K562 (cell line): ENCODE measurements around the gene ARFGEF3. TPM values are rescaled to one million over a fixed set of nuclear protein-coding genes. Genes with fewer than 3 reads are reported as not detected.

Experiments
- ATAC-seq: fragments of 200-7000 bp; cut with Tn5 transposase; 3 replicates; pipeline ENCODE4 v1.9.1; 2020; ENCODE audit warnings: moderate library complexity
- BruUV-seq: library from RNA; stranded (reverse); fragments of 400-500 nt; replicated peaks from 2 replicates; lab custom pipeline; 2021; lab: Mats Ljungman, UMichigan
- CTCF ChIA-PET: fragments of 300-600 bp; formaldehyde crosslinking; extraction: SDS; loops from one replicate; lab custom pipeline; 2021; ENCODE audit warnings: low intra/inter-chr PET ratio; lab: Yijun Ruan, JAX
- POLR2A ChIA-PET: fragments of 300-600, 350-650 bp; sonication (Branson Sonifier 250); formaldehyde crosslinking; extraction: SDS; loops from one replicate; lab custom pipeline; 2021; ENCODE audit warnings: antibody characterized with exemption, inconsistent platforms; lab: Yijun Ruan, JAX
- DNase-seq, 4 experiments: peaks; one replicate each; pipeline versions ENCODE4 v3.0.0 to v3.0.0-alpha.2; 2011 to 2018; ENCODE audit warnings: low spot score in 3 of 4, mixed read lengths in 3 of 4; ENCODE audit errors: extremely low read depth in 1 of 4
- FAIRE-seq: peaks from 2 replicates; lab custom pipeline; 2011; peaks lifted over from hg19 to GRCh38; lab: Jason Lieb, UNC
- H2AFZ ChIP-seq: 2 replicates; pipeline ENCODE4 v1.6.0; 2011; ENCODE audit warnings: low read depth, low read length, control low read depth, inconsistent platforms
- H3K27ac ChIP-seq: fragments of 200-600 bp; 3 replicates; pipeline ENCODE4 v1.8.0; 2011; ENCODE audit warnings: low read depth, mild to moderate bottlenecking, control low read depth, inconsistent platforms, low read length, moderate library complexity, mixed read lengths; ENCODE audit errors: extremely low read depth
- H3K27me3 ChIP-seq, 2 experiments: fragments of 300-600 bp in 1 of 2; 2 replicates in 1 of 2; 3 replicates in 1 of 2; pipeline versions ENCODE4 v1.6.0 to v1.8.0; 2011; ENCODE audit warnings: inconsistent platforms in 2 of 2, low read length in 2 of 2, mild to moderate bottlenecking in 1 of 2, mixed read lengths in 1 of 2, moderate library complexity in 1 of 2; ENCODE audit not compliant: control insufficient read depth in 2 of 2, insufficient read depth in 2 of 2
- H3K36me3 ChIP-seq: fragments of 300-600 bp; 3 replicates; pipeline ENCODE4 v1.8.0; 2011; ENCODE audit warnings: mild to moderate bottlenecking, low read length, inconsistent platforms; ENCODE audit not compliant: control insufficient read depth, insufficient read depth
- H3K4me1 ChIP-seq, 2 experiments: fragments of 200-600 bp in 1 of 2; replicated peaks in 1 of 2; 2 replicates in 1 of 2; 3 replicates in 1 of 2; pipeline versions ENCODE4 v1.5.1 to v1.8.0; 2011; ENCODE audit warnings: inconsistent platforms in 2 of 2, low read length in 2 of 2, mild to moderate bottlenecking in 1 of 2, mixed read lengths in 1 of 2, moderate library complexity in 1 of 2; ENCODE audit not compliant: control insufficient read depth in 2 of 2, insufficient read depth in 2 of 2
- H3K4me2 ChIP-seq: 2 replicates; pipeline ENCODE4 v1.6.1; 2011; ENCODE audit warnings: low read length, control low read depth, inconsistent platforms, mixed read lengths; ENCODE audit not compliant: insufficient read depth
- H3K4me3 ChIP-seq: fragments of 200-600 bp; sonication (generic), shearing (Covaris generic); 2 replicates; pipeline ENCODE4 v1.5.1; 2016; ENCODE audit warnings: control low read depth, inconsistent platforms
- H3K79me2 ChIP-seq: fragments of 200-600 bp; 3 replicates; pipeline ENCODE4 v1.8.0; 2011; ENCODE audit warnings: low read length, inconsistent platforms; ENCODE audit not compliant: control insufficient read depth, insufficient read depth
- H3K9ac ChIP-seq, 2 experiments: 2 replicates each; pipeline versions ENCODE4 v1.6.0 to v1.6.1; 2011; ENCODE audit warnings: low read depth in 2 of 2, low read length in 2 of 2, control low read depth in 1 of 2, inconsistent platforms in 1 of 2, mild to moderate bottlenecking in 1 of 2, mixed read lengths in 1 of 2; ENCODE audit not compliant: insufficient read depth in 1 of 2
- H3K9me1 ChIP-seq: one replicate; pipeline ENCODE4 v1.6.0; 2011; ENCODE audit warnings: inconsistent platforms, mild to moderate bottlenecking, low read length, moderate library complexity; ENCODE audit not compliant: control insufficient read depth, insufficient read depth
- H3K9me3 ChIP-seq: replicated peaks from 2 replicates; pipeline ENCODE4 v1.5.1; 2011; ENCODE audit warnings: low read depth, low read length, inconsistent platforms; ENCODE audit not compliant: control insufficient read depth, insufficient read depth
- H4K20me1 ChIP-seq: replicated peaks from 2 replicates; pipeline ENCODE4 v1.6.1; 2011; ENCODE audit warnings: low read length, inconsistent platforms, mixed read lengths; ENCODE audit not compliant: control insufficient read depth, insufficient read depth
- ARID1B ChIP-seq: fragments of 450-650 bp; IDR thresholded peaks from 2 replicates; pipeline ENCODE4 v1.6.1; 2016; ENCODE audit warnings: antibody characterized with exemption, mild to moderate bottlenecking, inconsistent platforms
- CBFA2T2 ChIP-seq: fragments of 450-650 bp; conservative IDR thresholded peaks from 2 replicates; pipeline ENCODE4 v1.6.1; 2017; ENCODE audit warnings: mild to moderate bottlenecking
- CBX1 ChIP-seq: sonication (generic); IDR thresholded peaks from 2 replicates; pipeline ENCODE4 v1.6.1; 2016; ENCODE audit warnings: antibody characterized with exemption, low read depth, mild to moderate bottlenecking
- CEBPG ChIP-seq, 3 experiments: fragments of 200-800 bp in 1 of 3; sonication (Bioruptor generic) in 1 of 3; sonication (generic) in 1 of 3; formaldehyde crosslinking in 1 of 3; IDR thresholded peaks in 2 of 3; conservative IDR thresholded peaks in 1 of 3; 2 replicates each; pipeline versions ENCODE4 v1.6.1 to v1.8.0; 2016 to 2022; ENCODE audit warnings: missing compliant biosample characterization in 2 of 3, missing genetic modification characterization in 2 of 3, mild to moderate bottlenecking in 1 of 3, missing genetic modification reagents in 1 of 3
- ELF4 ChIP-seq: fragments of 450-650 bp; formaldehyde crosslinking; IDR thresholded peaks from 2 replicates; pipeline ENCODE4 v1.4.0; 2022; ENCODE audit warnings: missing genetic modification characterization
- EP300 ChIP-seq: IDR thresholded peaks from 2 replicates; pipeline ENCODE4 v1.6.1; 2012; ENCODE audit warnings: low read length, improper control_type of control experiment
- MYNN ChIP-seq, 2 experiments: sonication (generic); formaldehyde crosslinking in 1 of 2; IDR thresholded peaks; 2 replicates each; pipeline versions ENCODE4 v1.5.0 to v1.6.1; 2016 to 2020; ENCODE audit warnings: antibody characterized with exemption in 1 of 2, missing genetic modification reagents in 1 of 2
- NR2C2 ChIP-seq, 2 experiments: fragments of 200-800 bp in 1 of 2; sonication (Bioruptor generic) in 1 of 2; sonication (generic) in 1 of 2; formaldehyde crosslinking in 1 of 2; IDR thresholded peaks; 2 replicates each; pipeline versions ENCODE4 v1.6.1 to v1.8.0; 2016 to 2022; ENCODE audit warnings: mild to moderate bottlenecking in 1 of 2, missing compliant biosample characterization in 1 of 2, missing genetic modification characterization in 1 of 2, missing genetic modification reagents in 1 of 2
- TFAP4 ChIP-seq: sonication (generic); formaldehyde crosslinking; IDR thresholded peaks from 2 replicates; pipeline ENCODE4 v1.8.0; 2022; ENCODE audit warnings: missing genetic modification reagents, mild to moderate bottlenecking, moderate library complexity, borderline replicate concordance
- TGIF2 ChIP-seq: sonication (generic); formaldehyde crosslinking; IDR thresholded peaks from 2 replicates; pipeline ENCODE4 v1.8.1; 2022; ENCODE audit warnings: mild to moderate bottlenecking, missing genetic modification reagents, moderate library complexity
- ZNF24 ChIP-seq: fragments of 450-650 bp; IDR thresholded peaks from 2 replicates; pipeline ENCODE4 v1.6.1; 2016
- ZNF408 ChIP-seq: fragments of 250-450 bp; sonication (Bioruptor Pico); IDR thresholded peaks from 2 replicates; pipeline ENCODE4 v1.4.0; 2020; ENCODE audit warnings: low read depth, mild to moderate bottlenecking, moderate library complexity
- ZNF76 ChIP-seq: fragments of 250-450 bp; sonication (Bioruptor Pico); IDR thresholded peaks from 2 replicates; pipeline ENCODE4 v1.4.0; 2020; ENCODE audit warnings: mild to moderate bottlenecking, moderate library complexity, borderline replicate concordance
- WGBS: fragments of 100-300 bp; shearing (Covaris generic); methylation state at CpG from one replicate; pipeline ENCODE4 v1.1.6; 2016; ENCODE audit warnings: low coverage, mixed read lengths; ENCODE audit not compliant: insufficient coverage; ENCODE audit errors: missing lambda C conversion rate; 5-methylcytosine and 5-hydroxymethylcytosine counted together
- in situ Hi-C: fragments of 300-500 bp; cut with MboI; formaldehyde crosslinking; loops from 4 replicates; pipeline ENCODE4 v1.15.0; 2018; ENCODE audit warnings: inconsistent platforms, mixed read lengths
- intact Hi-C: fragments of 100-400 bp; cut with micrococcal nuclease; formaldehyde crosslinking; loops from 2 replicates; pipeline ENCODE4 v1.14.2; 2022
- polyA plus RNA-seq, 8 experiments: library from polyadenylated mRNA; depleted of rRNA in 4 of 8; stranded (reverse) in 5 of 8; unstranded in 3 of 8; fragments of >200 nt; fragmentation: Nextera tagmentation in 2 of 8; fragmentation: Illumina TruSeq in 1 of 8; extraction: Ambion mirVana in 2 of 8; extraction: Trizol in 1 of 8; gene quantifications; 2 replicates each; pipeline versions ENCODE4 v1.2.1 to v1.2.3, GENCODE V29; 2011 to 2014; ENCODE audit warnings: inconsistent platforms in 1 of 8, missing spikeins in 1 of 8
- total RNA-seq, 7 experiments: library from RNA; depleted of rRNA in 6 of 7; stranded (reverse); fragments of >200 nt in 6 of 7; fragmentation: Illumina TruSeq in 2 of 7; extraction: Trizol in 2 of 7; gene quantifications; 2 replicates each; pipeline versions ENCODE4 v1.2.1 to v1.2.3, GENCODE V29; 2011 to 2021; ENCODE audit warnings: low replicate concordance in 1 of 7

Gene ARFGEF3
- total and polyA plus RNA-seq, 9 of the 15 experiments (the other 6 are each of a cell fraction or from before 2014, with no cell fraction given): under 0.01 to 0.02 TPM; not detected in 7

- Histone ChIP-seq H3K27ac (no peak overlapping the region), H3K36me3 (no peaks in the 10 kb centered on the region), H3K79me2 (no peaks in the 10 kb centered on the region), H3K4me1 (no peaks in the 10 kb centered on the region; a peak in 3 of 5 replicates), H3K9me3 (no peaks in the 10 kb centered on the region), H3K9me1 (no peaks in the 10 kb centered on the region), H3K27me3 (peaks cover 24 to 26% of the 10 kb centered on the region in 2 experiments; a peak in 4 of 5 replicates), H3K4me3 (no peak overlapping the region)
- intact Hi-C loops (no loop called here), in situ Hi-C loops (no loop called here)
- POLR2A ChIA-PET: interaction anchor here (0.7 kb wide), 1 partner anchor 342 kb away, joined by 3 read pairs; no protein-coding TSS in a partner anchor
- CTCF ChIA-PET: no interaction called here
- no peak for TF ChIP-seq ARID1B
- TF ChIP-seq EP300: no peak
- no peak for TF ChIP-seq TGIF2
- TF ChIP-seq, all 486 proteins: peak for 0
- Histone ChIP-seq H3K9ac (no peak overlapping the region), H4K20me1 (no peaks in the 10 kb centered on the region), H3K4me2 (no peak overlapping the region), H2AFZ (no peak overlapping the region)
- DNase-seq (no peak), ATAC-seq (no peak; the same call in 2 of the 3 replicates), FAIRE-seq (no peak)
- 2% methylated on average over 14 of the region's 14 CpGs for WGBS
- BruUV-seq: no TSS peak
Observed at GRCh38 chr6:138334963-138335362, 173.2 kb downstream of the ARFGEF3 start.

GRCh38 chr6:138336221-138336620, 174.5 kb downstream of the ARFGEF3 start:
- ATAC-seq (peak; percentile 95), FAIRE-seq (peak; percentile 67), DNase-seq (peak; percentile 41 to 67 (median 56))
- intact Hi-C loops (no loop called here), in situ Hi-C loops (no loop called here)
- Histone ChIP-seq H3K4me3 (no peak overlapping the region), H3K9me1 (no peaks in the 10 kb centered on the region), H3K27ac (no peak overlapping the region), H3K27me3 (peaks cover 26% of the 10 kb centered on the region in 2 experiments; a peak in 4 of 5 replicates), H2AFZ (peak overlapping the region; percentile 60; the same call in 1 of the 2 replicates), H3K4me2 (peak overlapping the region; percentile 51; the same call in 1 of the 2 replicates), H4K20me1 (no peaks in the 10 kb centered on the region), H3K79me2 (no peaks in the 10 kb centered on the region), H3K9ac (no peak overlapping the region), H3K9me3 (no peaks in the 10 kb centered on the region), H3K36me3 (no peaks in the 10 kb centered on the region), H3K4me1 (no peaks in the 10 kb centered on the region; a peak in 3 of 5 replicates)
- WGBS: 3% methylated on average over 8 of the region's 8 CpGs
- CTCF ChIA-PET: no interaction called here
- POLR2A ChIA-PET: no interaction called here
- BruUV-seq: no TSS peak
- TF ChIP-seq CEBPG (CRISPR knock-in tag; IDR thresholded peaks at IDR 0.05): no peak
- TF ChIP-seq CEBPG (tag; conservative IDR thresholded peaks at IDR 0.05 in 1 of 2, IDR thresholded peaks at IDR 0.05 in 1 of 2): no peak
- TF ChIP-seq ZNF408: no peak
- peak; percentile 68; the same call in 1 of the 2 replicates for TF ChIP-seq TFAP4 (CRISPR knock-in tag)
- 0 out of 2 replicates have a peak, but pooled peaks have one; percentile 40 for TF ChIP-seq CBX1
- TF ChIP-seq NR2C2 (CRISPR knock-in tag; IDR thresholded peaks at IDR 0.05): no peak
- TF ChIP-seq NR2C2 (tag; IDR thresholded peaks at IDR 0.05): peak; percentile 53
- TF ChIP-seq ZNF24: no peak
- peak; percentile 92 for TF ChIP-seq CBFA2T2
- TF ChIP-seq MYNN (IDR thresholded peaks at IDR 0.05): no peak
- no peak for TF ChIP-seq MYNN (CRISPR knock-in tag; IDR thresholded peaks at IDR 0.05)
- no peak for TF ChIP-seq ELF4 (CRISPR knock-in tag)
- no peak for TF ChIP-seq ZNF76
